Activated CD4-positive, alpha-beta T cell treated with anti-CD3 and anti-CD28 coated beads, Interleukin-2, amount 50 U/mL, for 48 hours (primary cell): ENCODE data around the gene DPY19L1.
"Not testable (repeated sequence)": the region's sequence is repeated elsewhere in the genome, so short reads cannot be mapped to it uniquely, and the experiment has no call there.

Experiments
- DNase-seq, 2 experiments: peaks; one replicate each; pipeline ENCODE4 v3.0.0-alpha.2; 2020

The DPY19L1 gene

DNA sequence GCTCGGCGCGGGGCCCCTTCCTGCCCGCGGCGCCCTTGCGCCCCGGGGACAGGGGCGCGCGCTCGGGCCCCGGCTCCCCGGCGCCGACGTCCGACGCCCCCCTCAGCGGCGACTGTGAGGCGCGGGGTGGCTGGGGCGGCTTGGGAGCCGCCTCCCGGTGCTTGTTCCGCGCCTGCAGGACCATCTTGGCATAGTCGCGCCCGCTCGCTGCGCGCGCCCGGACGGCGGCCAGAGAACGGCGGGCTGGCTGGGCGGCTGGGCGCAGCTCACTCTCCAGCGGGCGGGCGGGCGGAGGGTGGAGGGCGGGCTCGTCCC, at the start of gene DPY19L1:
TSS of gene DPY19L1 (minus strand) at position 275 of the 315 bp plus-strand sequence. CDS start at position 184, 91 bp downstream.
- DNase-seq: no peak

DNA sequence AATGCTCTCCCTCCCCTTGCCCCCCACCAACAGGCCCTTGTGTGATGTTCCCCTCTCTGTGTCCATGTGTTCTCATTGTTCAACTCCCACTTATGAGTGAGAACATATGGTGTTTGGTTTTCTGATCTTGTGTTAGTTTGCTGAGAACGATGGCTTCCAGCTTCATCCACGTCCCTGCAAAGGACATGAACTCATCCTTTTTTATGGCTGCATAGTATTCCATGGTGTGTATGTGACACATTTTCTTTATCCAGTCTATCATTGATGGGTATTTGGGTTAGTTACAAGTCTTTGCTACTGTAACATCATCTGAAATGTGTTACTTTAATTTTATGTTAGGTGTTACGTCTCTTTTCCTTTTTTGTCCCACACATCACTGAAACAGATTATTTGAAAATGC, 42.2 kb upstream of the DPY19L1 start:
- not testable (repeated sequence) for DNase-seq

DNA sequence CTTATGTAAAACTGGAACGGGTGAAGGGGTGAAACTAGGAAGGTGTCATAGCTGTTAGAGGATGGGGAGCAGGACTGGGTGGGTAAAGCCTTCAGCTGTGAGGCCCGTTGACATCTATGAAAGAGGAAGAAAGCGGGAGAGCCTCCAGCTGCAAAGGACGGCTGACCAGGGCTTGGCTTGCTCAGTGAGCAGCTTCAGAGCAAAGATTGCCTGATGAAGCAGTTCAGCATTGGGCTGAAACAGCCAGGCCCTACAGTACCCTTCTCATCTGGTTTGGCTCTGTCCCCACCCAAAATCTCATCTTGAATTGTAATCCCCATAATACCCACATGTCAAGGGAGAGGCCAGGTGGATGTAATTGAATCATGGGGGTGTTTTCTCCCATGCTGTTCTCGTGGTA, 36.7 kb upstream of the DPY19L1 start:
- not testable (repeated sequence) for DNase-seq

DNA sequence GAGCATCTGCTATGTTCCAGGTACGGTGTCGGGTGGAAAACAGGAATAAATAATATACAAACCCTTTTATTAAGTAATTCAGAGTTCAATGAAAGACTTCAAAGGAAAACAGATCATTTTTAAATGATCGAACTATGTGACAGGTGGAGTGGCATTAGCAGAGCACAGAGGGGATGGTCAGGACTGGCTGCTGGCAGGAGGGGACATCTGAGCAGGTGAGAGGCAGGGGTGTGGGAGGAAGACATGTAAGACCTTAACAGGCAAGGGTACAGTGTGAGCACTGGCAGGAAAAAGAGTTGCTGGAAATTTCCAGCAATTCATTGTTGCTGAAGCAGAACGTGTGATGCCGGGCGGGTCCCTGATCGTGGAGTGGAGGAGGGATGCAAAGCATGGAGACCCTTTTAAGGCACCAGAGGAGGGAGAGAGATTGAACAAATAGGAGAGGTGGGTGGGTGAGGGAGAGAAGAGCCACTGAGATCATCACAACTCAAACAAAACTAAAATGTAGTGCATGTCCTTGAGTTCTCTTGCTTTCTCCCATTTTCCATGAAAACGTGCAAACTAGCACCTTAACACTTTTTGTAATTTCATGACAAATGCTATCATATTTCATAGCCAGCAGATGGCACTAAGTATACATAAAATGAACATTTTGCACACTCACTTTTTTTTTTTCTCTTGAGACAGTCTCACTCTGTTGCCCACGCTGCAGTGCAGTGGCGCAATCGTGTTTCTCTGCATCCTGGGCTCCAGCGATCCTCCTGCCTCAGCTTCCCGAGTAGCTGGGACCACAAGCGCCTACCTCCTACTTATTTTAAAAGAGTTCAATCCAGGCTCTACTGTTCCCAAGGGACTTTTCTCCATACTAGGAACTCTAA, 35.9 kb upstream of the DPY19L1 start:
- DNase-seq: not testable (repeated sequence)

DNA sequence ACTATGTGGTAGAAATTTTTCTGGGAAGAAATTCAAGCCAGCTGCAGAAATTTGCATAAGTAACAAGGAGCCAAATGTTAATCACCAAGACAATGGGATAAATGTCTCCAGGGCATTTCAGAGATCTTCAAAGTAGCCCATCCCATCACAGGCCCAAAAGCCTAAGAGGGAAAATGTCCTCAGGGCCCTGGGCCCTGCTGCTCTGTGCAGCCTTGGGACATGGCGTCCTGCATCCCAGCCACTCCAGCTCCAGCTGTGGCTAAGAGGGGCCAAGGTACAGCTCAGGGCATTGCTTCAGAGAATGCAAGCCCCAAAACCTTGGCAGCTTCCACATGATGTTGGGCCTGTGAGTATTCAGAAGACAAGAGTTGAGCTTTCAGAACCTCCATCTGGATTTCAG, 31.8 kb upstream of the DPY19L1 start:
- not testable (repeated sequence) for DNase-seq

DNA sequence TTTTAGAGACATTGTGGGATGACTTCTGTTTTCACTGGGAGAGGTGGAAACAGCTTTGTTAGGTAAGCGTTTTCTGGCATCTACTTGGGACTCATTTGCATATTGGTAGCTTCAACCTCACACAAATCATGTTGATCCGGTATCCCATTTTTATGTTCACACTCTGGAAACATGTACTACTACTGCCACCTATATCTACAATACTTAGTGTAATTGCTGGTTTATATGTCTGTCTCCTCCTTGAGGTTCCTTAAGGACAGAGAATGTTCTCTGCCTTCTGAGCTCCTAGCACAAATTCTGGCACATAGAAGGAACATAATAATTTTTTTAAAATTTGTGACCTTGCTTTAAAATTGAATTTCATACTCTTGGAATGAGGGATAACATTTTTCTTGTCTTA, 28.1 kb upstream of the DPY19L1 start:
- DNase-seq: not testable (repeated sequence)

DNA sequence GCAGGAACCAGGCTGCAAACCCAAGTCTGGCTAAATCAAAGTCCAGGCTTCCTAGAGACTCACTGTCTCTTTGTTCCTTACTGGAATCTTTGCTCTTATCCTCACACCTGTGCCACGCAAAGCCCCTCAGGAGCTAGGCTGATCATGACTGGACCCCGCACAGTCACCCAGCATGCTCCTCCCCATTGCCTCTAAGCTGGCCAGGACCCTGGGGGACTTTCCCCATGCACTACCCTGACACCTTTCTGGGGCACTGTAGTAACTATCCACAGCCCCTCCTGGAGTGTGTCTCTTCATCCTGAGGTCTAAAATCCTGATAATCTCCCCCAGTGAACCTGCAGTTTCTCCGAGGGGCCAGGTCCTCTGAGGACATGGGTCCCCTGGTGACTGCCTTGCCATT, 21.3 kb upstream of the DPY19L1 start:
- DNase-seq: not testable (repeated sequence)

DNA sequence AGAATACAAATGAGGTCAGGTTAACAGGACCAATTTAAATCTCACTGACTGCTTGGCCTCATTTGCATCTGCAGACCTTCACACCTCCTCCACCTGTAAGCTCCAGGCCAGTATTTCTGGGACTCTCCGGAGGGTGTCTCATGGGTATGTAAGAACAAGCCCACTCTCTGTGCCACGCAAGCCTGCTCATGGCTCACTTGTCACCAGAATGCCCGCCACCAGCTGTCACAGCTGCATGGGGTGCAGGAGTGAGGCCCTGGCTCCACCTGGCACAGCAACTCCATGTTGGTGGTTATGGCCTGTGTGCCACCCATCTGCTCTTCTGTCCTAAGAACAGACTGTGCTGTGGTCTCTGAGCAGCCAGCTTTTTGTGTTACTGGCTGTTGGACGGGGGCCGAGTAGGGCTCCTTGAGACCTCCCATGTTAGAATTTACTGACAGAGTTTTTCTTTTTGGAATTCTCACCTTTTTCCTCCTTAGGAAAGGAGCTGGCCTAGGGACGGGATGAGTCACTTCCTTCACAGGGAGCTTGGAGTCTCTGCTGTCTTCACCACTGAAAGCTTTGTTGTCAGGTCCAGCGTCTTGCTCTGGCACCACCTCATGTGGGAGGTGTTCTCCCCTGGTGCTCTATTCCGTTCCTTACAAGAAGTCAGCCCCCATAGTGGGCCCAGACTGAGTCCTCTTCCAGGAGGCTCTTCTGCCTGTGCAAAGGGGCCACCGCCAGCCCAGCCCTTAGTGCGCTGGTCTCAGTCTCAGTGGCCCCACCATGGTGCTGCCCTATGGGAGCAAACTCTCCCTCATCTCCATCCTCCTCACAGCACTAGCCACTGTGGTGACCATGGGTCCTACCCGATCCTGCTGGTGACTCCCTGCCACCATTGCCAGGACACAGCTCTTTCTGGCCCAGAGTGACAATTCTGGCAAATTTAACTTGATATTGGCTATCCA, 20.5 kb upstream of the DPY19L1 start:
- DNase-seq: not testable (repeated sequence)

DNA sequence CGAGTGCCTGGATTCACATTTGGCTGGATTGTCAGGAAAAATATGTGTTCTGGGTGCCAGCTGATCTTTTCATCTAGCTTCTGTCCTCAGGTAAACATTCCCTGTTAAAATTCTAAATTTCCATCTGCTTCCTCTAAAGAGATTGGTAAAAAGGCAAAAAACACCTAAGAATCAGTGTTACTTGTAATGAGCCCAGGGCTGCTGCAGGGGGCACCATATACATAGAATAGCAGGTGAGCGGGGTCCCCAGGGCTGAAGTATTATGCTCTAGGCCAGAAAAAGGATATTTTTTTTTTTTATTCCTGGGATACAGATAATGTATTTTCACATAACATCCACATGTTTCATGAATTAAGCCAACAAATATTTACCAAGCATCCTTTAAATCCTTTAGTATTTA, 18.4 kb upstream of the DPY19L1 start:
- not testable (repeated sequence) for DNase-seq

DNA sequence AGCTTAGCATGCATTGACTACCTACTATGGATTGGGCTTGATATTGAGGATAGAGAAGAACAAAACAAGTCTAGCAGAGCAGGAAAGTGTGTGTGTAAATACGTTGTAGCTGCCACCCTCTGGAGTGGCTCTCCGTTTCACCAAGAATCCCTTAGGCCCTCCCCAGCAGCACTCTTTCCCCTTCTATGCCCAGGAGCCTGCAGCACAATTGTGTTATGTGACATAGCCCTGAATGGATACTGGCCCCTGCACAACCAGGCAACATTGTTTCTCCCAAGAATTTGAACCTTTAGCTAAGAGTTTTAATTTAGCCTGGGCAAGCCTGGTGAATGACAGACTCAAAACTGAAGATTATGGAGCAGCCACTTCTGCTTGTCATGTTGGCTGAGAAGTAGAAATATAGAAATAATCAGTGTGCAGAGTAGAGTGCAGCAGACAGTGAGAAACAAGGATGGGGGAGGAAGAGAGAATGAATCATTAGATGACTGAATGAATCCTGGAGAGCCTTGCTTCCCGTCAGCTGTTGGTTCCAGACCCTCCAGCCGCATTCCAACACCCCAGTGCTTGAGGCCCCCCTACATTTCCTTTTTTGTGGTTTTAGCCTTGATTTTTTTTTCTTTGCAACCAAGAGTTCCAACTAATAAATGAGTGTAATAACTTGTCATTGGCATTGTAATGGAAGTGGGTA, 16.3 kb upstream of the DPY19L1 start:
- not testable (repeated sequence) for DNase-seq

DNA sequence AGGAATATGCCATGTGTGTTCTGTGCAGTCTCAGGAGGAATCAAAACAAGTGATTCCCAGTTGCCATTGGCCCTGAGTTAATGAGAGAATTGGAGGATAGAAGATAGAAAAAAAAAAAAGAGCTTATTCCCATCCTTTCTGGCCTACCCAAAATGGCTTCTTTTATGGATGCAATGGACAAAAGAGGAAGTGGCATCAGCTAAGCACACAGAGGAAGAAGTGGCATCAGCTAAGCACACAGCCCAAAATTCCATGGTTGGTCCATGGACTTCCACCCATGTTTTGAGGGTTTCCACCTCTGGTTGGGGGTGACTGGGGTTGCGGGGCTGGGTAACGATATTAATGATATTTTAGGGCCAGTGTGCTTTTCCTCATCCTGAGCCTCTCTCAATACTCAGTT, 11.1 kb upstream of the DPY19L1 start:
- not testable (repeated sequence) for DNase-seq

DNA sequence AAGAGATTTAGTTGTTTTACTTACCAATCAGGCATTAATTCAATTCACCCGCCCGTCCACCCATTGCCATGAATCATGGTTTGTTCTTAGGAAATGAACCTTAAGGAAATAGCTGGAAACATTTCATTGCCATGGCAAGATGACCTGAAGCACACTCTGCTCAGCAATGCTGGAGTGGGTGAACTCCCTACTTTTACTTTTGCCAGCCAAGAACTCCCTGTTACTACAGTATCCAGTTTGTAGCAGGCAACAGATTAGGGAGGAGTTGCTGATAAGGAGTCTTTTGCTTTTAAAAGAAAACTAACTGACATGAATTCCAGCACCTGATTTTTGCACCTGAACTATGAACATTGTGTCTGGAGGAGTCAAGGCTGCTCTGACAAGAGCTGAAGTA, 10.6 kb upstream of the DPY19L1 start:
- DNase-seq: not testable (repeated sequence)

DNA sequence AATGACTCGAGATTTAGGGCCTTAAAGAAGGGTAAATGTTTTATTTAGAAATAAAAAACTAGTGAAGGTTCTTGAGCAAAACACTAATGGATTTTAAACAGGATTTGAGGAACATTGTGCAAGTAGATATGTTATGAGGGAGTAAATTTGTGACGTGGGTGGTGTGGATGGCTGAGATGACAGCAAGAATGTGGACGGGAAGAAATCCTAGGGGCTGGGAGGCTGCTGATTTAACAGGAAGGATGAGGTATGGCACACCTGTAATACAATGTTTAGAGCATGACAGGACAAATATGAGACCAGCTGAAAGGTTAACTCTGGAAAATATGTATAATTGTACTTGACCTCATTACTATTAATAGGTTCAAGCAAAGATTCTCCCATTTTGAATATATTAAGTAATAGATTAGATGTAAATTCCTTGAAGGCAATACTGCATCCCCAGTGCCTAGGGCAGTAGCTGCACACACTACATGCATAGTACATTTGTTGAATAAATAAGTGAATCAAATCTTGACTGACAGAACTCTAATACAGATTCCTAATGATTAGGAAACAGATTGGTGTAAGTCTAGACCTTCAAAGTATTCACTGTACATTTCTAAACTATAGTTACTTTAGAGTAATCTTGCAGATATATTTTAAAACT, 10.1 kb upstream of the DPY19L1 start:
- DNase-seq: not testable (repeated sequence)

DNA sequence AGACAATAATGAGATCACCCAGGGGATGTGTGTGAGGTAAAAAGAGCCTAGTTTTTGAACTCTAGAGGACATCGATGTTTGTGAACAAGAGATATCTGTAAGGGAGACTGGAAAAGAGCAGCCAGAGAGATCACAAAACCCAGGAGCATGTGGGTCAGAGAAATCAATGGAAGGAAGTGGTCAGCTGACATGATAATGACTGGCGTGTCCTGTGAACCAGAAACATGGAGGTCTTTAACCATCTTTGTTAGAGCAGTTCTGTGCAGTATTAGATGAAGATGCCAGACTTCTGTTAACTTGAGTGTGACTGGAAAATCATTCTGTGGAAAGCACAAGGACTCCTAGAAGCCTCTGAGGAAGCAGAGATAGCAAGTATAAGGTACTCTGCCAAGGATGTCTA, 6.0 kb upstream of the DPY19L1 start:
- DNase-seq: not testable (repeated sequence)

DNA sequence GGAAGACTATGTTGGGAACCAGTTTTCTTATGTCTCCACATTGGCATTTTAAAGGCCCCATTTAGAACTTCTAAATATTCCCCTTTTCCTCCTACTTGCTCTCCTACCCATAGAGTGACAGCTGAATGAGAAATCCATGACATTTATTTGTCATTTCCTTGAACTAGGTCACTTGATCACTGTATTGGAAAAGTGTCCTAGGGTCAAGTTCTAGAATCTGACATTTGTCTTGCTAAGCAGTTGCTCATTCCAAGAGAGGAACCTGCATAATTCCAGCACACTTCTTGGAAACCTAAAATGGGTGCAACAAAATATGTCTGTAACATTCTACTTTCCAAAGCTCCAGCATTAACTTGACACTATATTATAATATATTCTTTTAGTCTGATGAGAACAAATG, 3.6 kb upstream of the DPY19L1 start:
- no peak for DNase-seq

DNA sequence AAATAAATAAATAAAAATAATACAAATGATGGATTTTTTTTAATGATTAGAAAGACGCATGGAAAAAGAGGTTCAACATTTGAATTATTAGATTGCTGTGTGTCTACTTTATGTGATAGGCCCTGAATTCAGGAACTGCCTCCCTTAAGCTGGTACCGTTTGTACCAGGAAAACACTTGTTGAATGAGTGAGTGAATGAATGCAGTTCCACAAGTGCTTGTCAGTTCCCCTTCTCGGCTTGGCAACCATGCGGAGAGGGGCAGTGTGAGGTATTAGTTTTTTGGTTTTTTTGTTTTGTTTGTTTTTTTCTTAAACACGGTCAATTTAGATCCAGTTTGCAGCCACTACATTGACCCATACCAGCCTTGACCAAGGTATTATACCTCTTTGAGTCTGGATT, 2.1 kb upstream of the DPY19L1 start:
- DNase-seq: no peak

DNA sequence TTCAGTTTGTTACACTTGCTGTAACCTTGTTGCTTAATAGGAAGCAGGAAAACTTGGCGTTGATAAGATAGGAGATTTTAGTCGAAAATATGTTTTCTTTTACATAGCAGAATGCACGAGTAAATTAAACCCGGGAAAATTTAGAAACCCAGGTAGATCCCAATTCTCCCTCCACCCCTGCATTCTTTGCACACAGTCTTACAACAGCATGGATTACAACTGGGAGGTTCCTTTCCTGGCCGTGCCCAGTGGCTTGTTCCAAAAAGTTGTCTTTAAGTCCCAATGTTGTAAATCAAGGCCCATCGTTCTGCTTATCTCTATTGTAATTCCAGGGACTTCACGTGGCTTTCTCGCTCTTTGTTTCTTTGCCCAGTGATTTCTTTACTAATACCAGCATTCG, 1.1 kb upstream of the DPY19L1 start:
- no peak for DNase-seq

DNA sequence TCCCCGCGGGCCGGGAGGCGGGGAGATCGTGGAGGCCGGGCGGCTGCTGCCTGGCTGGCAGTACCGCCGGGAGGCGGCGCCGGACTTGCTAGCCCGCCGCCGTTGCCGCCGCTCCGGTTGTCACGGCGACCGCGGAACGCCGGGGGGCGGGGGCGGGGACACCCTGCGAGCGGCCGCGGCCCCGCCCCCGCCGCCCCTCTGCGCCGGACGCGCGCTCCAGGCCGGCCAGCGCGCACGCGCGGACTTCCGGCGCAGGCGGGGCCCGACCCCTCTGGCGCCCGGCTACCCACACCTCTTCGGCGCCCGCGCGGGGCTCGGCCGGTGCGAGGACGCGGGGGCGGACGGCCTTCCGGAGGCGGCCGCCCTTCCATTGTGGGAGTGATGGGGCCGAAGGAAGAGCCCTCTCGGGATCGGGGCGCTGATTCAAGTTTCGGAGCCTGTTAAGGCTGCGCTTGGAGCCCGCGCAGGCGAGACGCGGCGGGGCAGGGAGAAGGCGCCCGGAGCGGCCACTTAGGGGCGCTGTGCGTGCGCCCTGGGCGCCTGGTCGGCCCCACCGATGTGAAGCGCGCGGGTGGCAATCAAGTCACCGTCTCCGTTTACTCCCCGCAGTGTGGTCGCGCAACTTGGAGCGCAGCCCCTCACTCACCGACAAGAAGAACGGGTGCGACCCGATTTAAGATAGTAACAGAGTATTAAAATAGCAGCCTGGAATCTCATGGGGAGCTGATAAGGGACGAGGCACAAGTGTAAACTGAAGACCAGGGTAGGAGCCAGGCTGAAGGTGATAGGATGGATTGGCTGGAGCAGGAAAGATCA, 449 bp upstream of the DPY19L1 start:
- peak; percentile 89 for DNase-seq

DNA sequence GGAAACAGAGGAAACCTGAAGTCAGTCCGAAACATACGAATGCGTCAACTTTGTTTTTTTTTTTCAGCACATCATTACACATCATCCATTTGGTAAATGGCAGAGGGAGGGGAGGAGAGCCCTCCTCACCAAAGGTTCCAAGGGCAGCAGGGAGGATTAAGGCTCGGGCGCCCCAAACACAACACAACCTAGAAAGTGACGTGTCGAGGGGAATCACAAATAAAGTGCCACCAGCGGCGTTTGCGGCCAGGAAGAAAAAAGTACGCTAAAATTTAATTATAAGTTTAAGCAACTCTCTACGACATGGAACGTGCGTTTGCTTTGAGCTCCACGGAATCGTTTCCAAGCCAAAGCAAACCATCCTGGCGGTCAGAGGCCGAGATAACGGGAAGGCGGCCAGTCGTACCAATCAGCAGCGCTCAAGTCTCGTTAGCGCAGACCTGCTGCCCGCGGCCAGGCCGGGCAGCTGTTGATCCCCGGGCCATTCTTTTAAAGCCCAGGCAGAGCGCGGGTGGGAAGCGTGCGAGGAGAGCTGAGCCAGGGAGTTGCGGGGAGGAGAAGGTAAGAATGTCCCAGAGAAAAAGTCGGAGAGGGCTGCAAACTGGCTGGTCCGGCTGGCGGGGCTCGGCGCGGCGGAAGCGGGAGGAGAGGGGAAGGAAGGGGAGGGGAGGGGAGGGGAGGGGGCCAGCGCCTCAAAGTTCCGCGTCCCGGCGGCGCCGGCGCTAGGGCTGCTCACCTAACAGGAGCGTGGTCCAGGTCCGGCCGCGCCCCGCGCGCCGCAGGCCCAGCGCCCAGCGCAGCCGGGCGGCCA, 719 bp downstream of the DPY19L1 start:
- DNase-seq: peak; percentile 43 to 47

DNA sequence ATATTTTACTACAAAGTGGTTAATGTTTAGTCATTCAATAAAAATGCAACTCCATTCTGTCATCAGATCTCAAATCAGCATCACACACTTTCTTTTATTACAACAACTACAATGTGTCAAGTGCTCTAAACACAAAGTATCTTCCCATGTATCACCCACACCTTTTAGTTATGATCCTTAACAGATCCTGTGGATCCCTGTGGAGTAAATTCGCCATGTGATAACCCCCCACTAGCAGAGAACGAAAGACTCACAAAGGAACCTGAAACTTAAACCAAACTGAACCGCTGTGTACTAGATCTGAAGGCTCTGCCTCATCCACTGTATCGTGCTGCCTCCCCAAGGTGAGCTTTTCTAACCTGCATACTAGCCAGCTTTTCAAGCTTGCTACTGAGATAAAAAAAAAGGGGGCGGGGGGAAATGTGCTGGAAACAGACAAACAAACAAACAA, 1.7 kb downstream of the DPY19L1 start:
- DNase-seq: peak; percentile 21 to 28

DNA sequence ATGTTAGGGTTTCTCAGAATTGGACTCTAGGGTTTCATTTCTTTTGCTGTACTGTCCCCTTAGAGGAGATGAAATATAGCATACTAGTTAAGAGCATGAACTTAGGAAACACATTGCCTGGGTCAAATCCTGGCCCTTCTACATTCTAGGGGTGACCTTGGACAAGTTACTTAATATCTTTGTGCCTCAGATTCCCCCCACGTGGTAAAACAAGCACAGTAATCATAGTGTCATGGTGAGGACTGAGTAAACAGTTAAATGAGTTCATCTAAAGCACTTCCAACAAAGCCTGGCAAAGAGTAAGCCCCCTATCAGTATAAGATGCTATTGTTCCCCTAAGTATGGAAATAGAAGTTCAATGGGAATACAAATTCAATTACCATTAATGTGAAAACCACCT, 5.1 kb downstream of the DPY19L1 start:
- no peak for DNase-seq
